Measurements from ENCODE around the gene CXXC5. TPM values are rescaled to one million over a fixed set of nuclear protein-coding genes. Genes with fewer than 3 reads are reported as not detected.

CXXC5 gene
- total and polyA plus RNA-seq, 9 of the 15 experiments (the other 6 are each of a cell fraction or from before 2014, with no cell fraction given): 1.9 to 123 (median 45.8) TPM

- TF ChIP-seq STAT6 (CRISPR knock-in tag; IDR thresholded peaks at IDR 0.05) (peak; percentile 29; the same call in 1 of the 2 replicates), SMAD4 (CRISPR knock-in tag; conservative IDR thresholded peaks at IDR 0.05) (peak; percentile 93), BRD9 (IDR thresholded peaks at IDR 0.05; ENCODE audit: low read depth, partially characterized antibody) (no peak), GATA2 (CRISPR knock-in tag; IDR thresholded peaks at IDR 0.05) (0 out of 2 replicates have a peak, but pooled peaks have one; percentile 53), ZNF609 (CRISPR knock-in tag; IDR thresholded peaks at IDR 0.05; ENCODE audit: borderline replicate concordance) (peak; percentile 92), CREB1 (IDR thresholded peaks at IDR 0.05) (peak; percentile 72), CREB1 (CRISPR knock-in tag; IDR thresholded peaks at IDR 0.05) (peak; percentile 60; the same call in 1 of the 2 replicates), NCOA4 (IDR thresholded peaks at IDR 0.05; ENCODE audit: partially characterized antibody) (no peak), KAT2B (IDR thresholded peaks at IDR 0.05; ENCODE audit: low read depth, low read length) (no peak), RUNX1 (IDR thresholded peaks at IDR 0.05; ENCODE audit: low read depth) (no peak)
- TF ChIP-seq, protein P1, sequence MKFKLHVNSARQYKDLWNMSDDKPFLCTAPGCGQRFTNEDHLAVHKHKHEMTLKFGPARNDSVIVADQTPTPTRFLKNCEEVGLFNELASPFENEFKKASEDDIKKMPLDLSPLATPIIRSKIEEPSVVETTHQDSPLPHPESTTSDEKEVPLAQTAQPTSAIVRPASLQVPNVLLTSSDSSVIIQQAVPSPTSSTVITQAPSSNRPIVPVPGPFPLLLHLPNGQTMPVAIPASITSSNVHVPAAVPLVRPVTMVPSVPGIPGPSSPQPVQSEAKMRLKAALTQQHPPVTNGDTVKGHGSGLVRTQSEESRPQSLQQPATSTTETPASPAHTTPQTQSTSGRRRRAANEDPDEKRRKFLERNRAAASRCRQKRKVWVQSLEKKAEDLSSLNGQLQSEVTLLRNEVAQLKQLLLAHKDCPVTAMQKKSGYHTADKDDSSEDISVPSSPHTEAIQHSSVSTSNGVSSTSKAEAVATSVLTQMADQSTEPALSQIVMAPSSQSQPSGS (CRISPR knock-in tag; IDR thresholded peaks at IDR 0.05): no peak
- TF ChIP-seq, protein P2, sequence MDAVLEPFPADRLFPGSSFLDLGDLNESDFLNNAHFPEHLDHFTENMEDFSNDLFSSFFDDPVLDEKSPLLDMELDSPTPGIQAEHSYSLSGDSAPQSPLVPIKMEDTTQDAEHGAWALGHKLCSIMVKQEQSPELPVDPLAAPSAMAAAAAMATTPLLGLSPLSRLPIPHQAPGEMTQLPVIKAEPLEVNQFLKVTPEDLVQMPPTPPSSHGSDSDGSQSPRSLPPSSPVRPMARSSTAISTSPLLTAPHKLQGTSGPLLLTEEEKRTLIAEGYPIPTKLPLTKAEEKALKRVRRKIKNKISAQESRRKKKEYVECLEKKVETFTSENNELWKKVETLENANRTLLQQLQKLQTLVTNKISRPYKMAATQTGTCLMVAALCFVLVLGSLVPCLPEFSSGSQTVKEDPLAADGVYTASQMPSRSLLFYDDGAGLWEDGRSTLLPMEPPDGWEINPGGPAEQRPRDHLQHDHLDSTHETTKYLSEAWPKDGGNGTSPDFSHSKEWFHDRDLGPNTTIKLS (IDR thresholded peaks at IDR 0.05; ENCODE audit: borderline replicate concordance, low read depth): peak; percentile 54; the same call in 1 of the 2 replicates
Observed at GRCh38 chr5:139660923-139661814, 13.0 kb downstream of the CXXC5 start (continued).

Measured in K562 (cell line).